GM19397 (cell line): ENCODE results near the gene IL5RA.

ENCODE experiments used
- ATAC-seq: cut with Tn5 transposase; IDR thresholded peaks from one replicate; pipeline ENCODE4 v1.9.1; 2021; ENCODE audit warnings: mild to moderate bottlenecking, moderate library complexity; ENCODE audit not compliant: unreplicated experiment

The IL5RA gene

GRCh38 chr3:3107858-3108257, 2.3 kb downstream of the IL5RA start:
- no peak for ATAC-seq

- ATAC-seq, result no peak
These were observed 3.0 kb downstream of the IL5RA start for GRCh38 chr3:3107181-3107580.

- no peak for ATAC-seq
These were observed 4.4 kb downstream of the IL5RA start for GRCh38 chr3:3105815-3106214.

GRCh38 chr3:3105246-3105645, 4.9 kb downstream of the IL5RA start:
- no peak for ATAC-seq

- no peak for ATAC-seq
These were observed 7.4 kb downstream of the IL5RA start for GRCh38 chr3:3102751-3103150.

- ATAC-seq, result no peak
These were observed 8.3 kb downstream of the IL5RA start for GRCh38 chr3:3101660-3102458.

- no peak for ATAC-seq
These were observed 12.2 kb downstream of the IL5RA start for GRCh38 chr3:3097958-3098357.

- ATAC-seq, result peak; percentile 96
These were observed 21.2 kb downstream of the IL5RA start for GRCh38 chr3:3089017-3089416.

GRCh38 chr3:3087716-3088465, 22.3 kb downstream of the IL5RA start:
- ATAC-seq, result no peak

GRCh38 chr3:3087279-3087678, 22.9 kb downstream of the IL5RA start:
- no peak for ATAC-seq

GRCh38 chr3:3086239-3086638, 23.9 kb downstream of the IL5RA start:
- no peak for ATAC-seq

GRCh38 chr3:3085782-3086181, 24.4 kb downstream of the IL5RA start:
- no peak for ATAC-seq

GRCh38 chr3:3084890-3085289, 25.3 kb downstream of the IL5RA start:
- no peak for ATAC-seq

GRCh38 chr3:3082234-3082924, 27.8 kb downstream of the IL5RA start:
- ATAC-seq, result peak; percentile 78

GRCh38 chr3:3081381-3082233, 28.6 kb downstream of the IL5RA start:
- peak; percentile 52 for ATAC-seq

GRCh38 chr3:3080309-3080708, 29.9 kb downstream of the IL5RA start:
- no peak for ATAC-seq

- no peak for ATAC-seq
These were observed 35.5 kb downstream of the IL5RA start for GRCh38 chr3:3074551-3075257.

GRCh38 chr3:3071136-3071535, 39.0 kb downstream of the IL5RA start:
- no peak for ATAC-seq

- no peak for ATAC-seq
These were observed 40.5 kb downstream of the IL5RA start for GRCh38 chr3:3069723-3070122.

GRCh38 chr3:3068358-3068881, 41.8 kb downstream of the IL5RA start:
- no peak for ATAC-seq
